ENCODE data around the gene ATP2C2. TPM values are rescaled to one million over a fixed set of nuclear protein-coding genes. Genes with fewer than 3 reads are reported as not detected.
A peak's percentile ranks its signal among the peaks of the same experiment; 100 is the strongest.

Gene ATP2C2
- total and polyA plus RNA-seq, 7 donors = 2.5 to 60.7 (median 7.2) TPM; not detected in 2

GRCh38 chr16:84507011-84507982 is 139.0 kb downstream of the ATP2C2 start:
- no peak for DNase-seq
- H3K4me3 ChIP-seq = no peak overlapping the region
- H3K36me3 ChIP-seq = peaks cover 0 to 2% (median 0%) of the 10 kb centered on the region in 4 donors
- H3K27ac ChIP-seq = no peak overlapping the region
- WGBS, 2 donors = 73 to 84% methylated on average over 27 of the region's 27 CpGs
- intact Hi-C loops (cut with DNase I) = no loop called here
- no peaks in the 10 kb centered on the region for H3K27me3 ChIP-seq
- TF ChIP-seq, protein P1, sequence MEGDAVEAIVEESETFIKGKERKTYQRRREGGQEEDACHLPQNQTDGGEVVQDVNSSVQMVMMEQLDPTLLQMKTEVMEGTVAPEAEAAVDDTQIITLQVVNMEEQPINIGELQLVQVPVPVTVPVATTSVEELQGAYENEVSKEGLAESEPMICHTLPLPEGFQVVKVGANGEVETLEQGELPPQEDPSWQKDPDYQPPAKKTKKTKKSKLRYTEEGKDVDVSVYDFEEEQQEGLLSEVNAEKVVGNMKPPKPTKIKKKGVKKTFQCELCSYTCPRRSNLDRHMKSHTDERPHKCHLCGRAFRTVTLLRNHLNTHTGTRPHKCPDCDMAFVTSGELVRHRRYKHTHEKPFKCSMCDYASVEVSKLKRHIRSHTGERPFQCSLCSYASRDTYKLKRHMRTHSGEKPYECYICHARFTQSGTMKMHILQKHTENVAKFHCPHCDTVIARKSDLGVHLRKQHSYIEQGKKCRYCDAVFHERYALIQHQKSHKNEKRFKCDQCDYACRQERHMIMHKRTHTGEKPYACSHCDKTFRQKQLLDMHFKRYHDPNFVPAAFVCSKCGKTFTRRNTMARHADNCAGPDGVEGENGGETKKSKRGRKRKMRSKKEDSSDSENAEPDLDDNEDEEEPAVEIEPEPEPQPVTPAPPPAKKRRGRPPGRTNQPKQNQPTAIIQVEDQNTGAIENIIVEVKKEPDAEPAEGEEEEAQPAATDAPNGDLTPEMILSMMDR (IDR thresholded peaks at IDR 0.05) = no peak
- TF ChIP-seq POLR2A (IDR thresholded peaks at IDR 0.05) (no peak), EP300 (IDR thresholded peaks at IDR 0.05) (no peak), POLR2AphosphoS5 (IDR thresholded peaks at IDR 0.05) (no peak)
- no peaks in the 10 kb centered on the region for H3K9me3 ChIP-seq
- peaks cover 0 to 37% (median 31%) of the 10 kb centered on the region in 4 donors for H3K4me1 ChIP-seq

DNA sequence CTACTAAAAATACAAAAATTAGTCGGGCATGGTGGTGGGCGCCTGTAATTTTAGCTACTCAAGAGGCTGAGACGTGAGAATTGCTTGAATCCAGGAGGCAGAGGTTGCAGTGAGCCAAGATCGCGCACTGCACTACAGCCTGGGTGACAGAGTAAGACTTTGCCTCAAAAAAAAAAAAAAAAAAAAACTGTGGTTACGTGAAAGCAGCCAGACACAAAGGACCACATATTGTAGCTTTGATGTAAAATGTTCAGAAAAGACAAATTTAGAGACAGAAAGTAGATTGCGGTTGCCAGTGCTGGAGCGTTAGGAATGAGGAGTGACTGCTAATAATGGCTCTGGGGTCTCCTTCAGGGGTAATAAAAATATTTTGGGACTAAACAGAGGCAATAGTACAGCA is 140.2 kb downstream of the ATP2C2 start:
- Histone ChIP-seq H3K4me1 (peaks cover 0 to 34% (median 29%) of the 10 kb centered on the region in 4 donors), H3K27me3 (no peaks in the 10 kb centered on the region), H3K27ac (no peak overlapping the region), H3K4me3 (no peak overlapping the region), H3K9me3 (no peaks in the 10 kb centered on the region), H3K36me3 (no peaks in the 10 kb centered on the region)
- WGBS, 2 donors = 74 to 89% methylated on average over 8 of the region's 8 CpGs
- no peak for DNase-seq
- intact Hi-C loops (cut with DNase I) = no loop called here
- TF ChIP-seq POLR2AphosphoS5 (IDR thresholded peaks at IDR 0.05) (no peak), POLR2A (IDR thresholded peaks at IDR 0.05) (no peak), EP300 (IDR thresholded peaks at IDR 0.05) (no peak)
- TF ChIP-seq, protein P1 (IDR thresholded peaks at IDR 0.05) = no peak

- no peaks in the 10 kb centered on the region for H3K36me3 ChIP-seq
- H3K27me3 ChIP-seq = no peaks in the 10 kb centered on the region
- TF ChIP-seq EP300 (IDR thresholded peaks at IDR 0.05) (no peak), POLR2AphosphoS5 (IDR thresholded peaks at IDR 0.05) (no peak), POLR2A (IDR thresholded peaks at IDR 0.05) (no peak)
- TF ChIP-seq, protein P1 (IDR thresholded peaks at IDR 0.05) = no peak
- H3K9me3 ChIP-seq = no peaks in the 10 kb centered on the region
- intact Hi-C loops (cut with DNase I) = no loop called here
- 87% methylated on average over 20 of the region's 20 CpGs for WGBS, 2 donors
- peak; percentile 55 for DNase-seq
- no peak overlapping the region for H3K4me3 ChIP-seq
- peaks cover 0 to 27% (median 22%) of the 10 kb centered on the region in 4 donors for H3K4me1 ChIP-seq
- H3K27ac ChIP-seq = no peak overlapping the region
Measured at GRCh38 chr16:84509032-84509950, 141.0 kb downstream of the ATP2C2 start.

GRCh38 chr16:84511180-84511800 is 143.0 kb downstream of the ATP2C2 start:
- H3K36me3 ChIP-seq = no peaks in the 10 kb centered on the region
- H3K4me3 ChIP-seq = no peak overlapping the region
- H3K4me1 ChIP-seq = peaks cover 0 to 11% (median 9%) of the 10 kb centered on the region in 4 donors
- intact Hi-C loops (cut with DNase I) = loop anchor here (1.0 to 5.0 kb wide), 3 partner anchors 107 to 216 kb away; partner anchors contain the start of gene COTL1
- peak; percentile 92 for DNase-seq
- H3K27ac ChIP-seq = no peak overlapping the region
- 11 to 12% methylated on average over 21 of the region's 21 CpGs for WGBS, 2 donors
- TF ChIP-seq POLR2A (IDR thresholded peaks at IDR 0.05) (no peak), EP300 (IDR thresholded peaks at IDR 0.05) (no peak), POLR2AphosphoS5 (IDR thresholded peaks at IDR 0.05) (peak in 1 of 4 donors; percentile 26)
- TF ChIP-seq, protein P1 (IDR thresholded peaks at IDR 0.05) = peak; percentile 84 to 97 (median 94)
- H3K9me3 ChIP-seq = no peaks in the 10 kb centered on the region
- no peaks in the 10 kb centered on the region for H3K27me3 ChIP-seq
